Stimulated activated CD4-positive, alpha-beta T cell treated with anti-CD3 and anti-CD28 coated beads, Interleukin-12 subunit alpha, Interleukin-12 subunit beta, amount 100 ng/mL, for 4 hours (primary cell): Measurements from ENCODE around the gene FBL.
"Not testable (repeated sequence)": the region's sequence is repeated elsewhere in the genome, so short reads cannot be mapped to it uniquely, and the experiment has no call there.

Experiments used
- DNase-seq: peaks from one replicate; pipeline ENCODE4 v3.0.0-alpha.2; 2020

The FBL gene

DNA sequence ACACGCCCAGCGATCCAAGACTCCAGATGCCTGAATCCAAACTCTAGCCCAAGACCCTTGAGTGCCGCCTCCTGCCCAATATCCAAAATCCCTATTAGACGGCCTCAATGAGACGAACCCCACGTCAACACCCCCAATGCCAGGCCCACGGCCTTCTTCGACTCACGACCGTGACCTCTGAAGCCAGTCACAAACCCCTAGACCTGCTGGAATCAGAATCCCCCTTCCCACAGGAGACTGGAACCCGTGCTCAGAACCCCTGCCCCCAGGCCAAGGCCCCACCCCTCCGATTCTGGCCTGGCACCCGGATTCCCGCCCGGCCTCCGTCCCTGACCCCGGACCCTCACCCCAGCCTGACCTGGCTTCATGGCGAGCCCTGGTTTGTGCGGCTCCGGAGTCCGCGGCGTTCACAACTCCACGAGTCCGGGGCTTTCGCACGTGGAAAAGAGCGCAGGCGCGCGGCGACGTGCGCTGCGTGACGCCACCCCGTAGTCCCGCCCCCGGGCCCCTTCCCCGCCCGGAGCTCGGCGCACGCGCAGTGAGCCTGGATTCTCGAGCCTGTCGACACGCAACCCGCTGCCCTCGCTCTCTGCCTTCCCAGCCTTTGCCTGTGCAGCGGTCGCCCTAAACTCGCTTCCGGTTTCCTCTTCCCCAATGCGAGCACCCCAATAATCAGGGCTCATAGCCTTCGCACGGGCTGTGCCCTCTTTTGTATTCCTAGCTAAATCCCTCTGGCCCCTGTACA lies at the start of gene FBL:
TSS of gene FBL (minus strand) at position 447 of the 745 bp plus-strand sequence. CDS start at position 368, 79 bp downstream.
- peak; percentile 99 for DNase-seq

GRCh38 chr19:39895096-39895495 lies 48.9 kb upstream of the FBL start:
- not testable (repeated sequence) for DNase-seq

GRCh38 chr19:39894236-39894606 lies 48.0 kb upstream of the FBL start:
- not testable (repeated sequence) for DNase-seq

- DNase-seq: not testable (repeated sequence)
Observed at GRCh38 chr19:39893366-39894235, 47.4 kb upstream of the FBL start.

- not testable (repeated sequence) for DNase-seq
Observed at GRCh38 chr19:39892506-39892902, 46.3 kb upstream of the FBL start.

DNA sequence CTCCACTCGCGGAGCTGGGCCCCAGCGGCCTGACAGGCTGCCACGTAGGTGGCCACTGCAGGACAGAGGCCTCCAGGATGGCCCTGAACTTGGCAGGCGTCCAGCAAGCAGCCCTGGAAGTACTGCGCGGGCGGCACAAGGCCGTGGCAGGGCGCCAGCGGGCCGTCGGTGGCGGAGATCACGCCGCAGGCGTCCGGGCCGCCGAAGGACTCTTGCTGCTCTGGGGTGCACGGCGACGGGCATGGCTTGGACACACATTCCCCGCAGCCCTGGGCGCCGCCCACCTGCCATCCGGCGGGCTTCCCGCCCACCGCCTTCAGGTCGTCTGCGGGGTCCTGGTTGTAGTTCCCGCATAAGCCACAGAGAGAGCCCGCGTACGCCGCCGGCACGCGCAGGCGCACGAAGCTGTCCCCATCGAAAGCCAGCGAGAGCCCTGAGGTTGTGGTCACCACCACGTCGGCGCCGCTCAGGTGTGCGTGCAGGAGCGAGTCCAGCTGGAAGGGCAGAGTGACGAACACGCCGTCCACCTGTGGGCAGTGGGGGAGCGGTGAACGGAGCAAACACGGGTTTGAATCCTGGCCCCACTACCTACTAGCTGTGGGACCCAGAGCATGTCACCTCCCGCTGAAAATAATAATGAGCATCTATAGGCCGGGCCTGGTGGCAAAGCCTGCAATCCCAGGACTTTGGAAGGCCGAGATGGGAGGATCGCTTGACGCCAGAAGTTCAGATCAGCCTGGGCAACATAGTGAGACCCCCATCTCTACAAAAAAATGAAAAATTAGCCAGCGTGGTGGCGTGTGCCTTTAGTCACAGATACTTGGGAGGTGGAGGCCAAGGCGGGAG lies 45.7 kb upstream of the FBL start:
- not testable (repeated sequence) for DNase-seq

- DNase-seq: no peak
Observed at GRCh38 chr19:39890755-39891551, 44.8 kb upstream of the FBL start.

- not testable (repeated sequence) for DNase-seq
Observed at GRCh38 chr19:39889872-39890754, 43.9 kb upstream of the FBL start.

GRCh38 chr19:39887456-39887951 lies 41.3 kb upstream of the FBL start:
- not testable (repeated sequence) for DNase-seq

GRCh38 chr19:39885821-39886554 lies 39.8 kb upstream of the FBL start:
- not testable (repeated sequence) for DNase-seq

GRCh38 chr19:39884721-39885120 lies 38.5 kb upstream of the FBL start:
- not testable (repeated sequence) for DNase-seq

- not testable (repeated sequence) for DNase-seq
Observed at GRCh38 chr19:39882645-39883044, 36.5 kb upstream of the FBL start.

DNA sequence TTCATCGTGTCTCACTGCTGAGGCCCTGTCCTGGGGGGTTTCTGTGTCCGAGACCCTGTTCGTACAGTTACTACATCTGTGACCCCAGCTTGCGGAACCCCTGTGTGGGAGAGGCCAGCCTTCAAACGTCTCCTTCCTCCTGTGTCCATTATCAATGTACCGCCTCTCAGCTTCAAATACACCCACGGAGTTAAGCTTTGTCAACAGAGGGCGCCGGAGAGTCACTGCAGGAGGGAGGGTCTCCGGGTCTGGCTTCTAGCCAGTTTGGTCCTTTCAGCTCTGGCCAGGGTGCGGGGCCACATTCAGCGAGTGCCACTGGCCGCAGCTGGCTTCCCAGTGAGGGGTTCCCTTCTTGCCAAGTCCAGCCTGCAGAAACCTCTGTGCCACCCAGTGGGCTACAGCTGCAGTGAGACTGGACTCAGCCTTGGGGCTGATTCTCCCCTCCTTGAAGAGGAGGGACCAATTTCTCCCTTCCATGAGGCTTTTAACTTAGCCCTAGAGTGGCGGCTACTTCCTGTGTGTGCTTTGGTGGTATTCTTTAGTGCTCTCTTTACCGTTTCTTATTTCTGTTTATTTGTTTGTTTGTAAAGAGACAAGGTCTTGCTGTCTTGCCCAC lies 35.4 kb upstream of the FBL start:
- not testable (repeated sequence) for DNase-seq

DNA sequence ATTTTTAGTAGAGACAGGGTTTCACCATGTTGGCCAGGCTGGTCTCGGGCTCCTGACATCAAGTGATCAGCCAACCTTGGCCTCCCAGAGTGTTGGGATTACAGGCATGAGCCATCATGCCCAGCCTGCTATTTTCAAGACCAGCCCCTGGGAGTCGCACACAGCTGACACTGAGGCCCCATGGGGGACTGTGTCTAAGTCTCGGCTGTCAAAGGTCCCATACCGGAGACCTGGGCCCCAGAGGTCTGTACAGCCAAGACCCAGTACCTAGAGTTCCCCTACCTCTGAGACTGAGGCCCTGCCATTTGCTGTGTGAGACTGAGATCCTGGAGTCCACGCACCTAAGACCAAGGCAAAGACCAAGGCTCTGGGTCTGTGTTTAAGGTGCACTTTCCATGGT lies 34.1 kb upstream of the FBL start:
- DNase-seq: not testable (repeated sequence)

- DNase-seq: not testable (repeated sequence)
Observed at GRCh38 chr19:39879796-39880195, 33.6 kb upstream of the FBL start.

- not testable (repeated sequence) for DNase-seq
Observed at GRCh38 chr19:39878866-39879265, 32.7 kb upstream of the FBL start.

- no peak for DNase-seq
Observed at GRCh38 chr19:39878398-39878797, 32.2 kb upstream of the FBL start.

GRCh38 chr19:39877982-39878381 lies 31.8 kb upstream of the FBL start:
- not testable (repeated sequence) for DNase-seq

DNA sequence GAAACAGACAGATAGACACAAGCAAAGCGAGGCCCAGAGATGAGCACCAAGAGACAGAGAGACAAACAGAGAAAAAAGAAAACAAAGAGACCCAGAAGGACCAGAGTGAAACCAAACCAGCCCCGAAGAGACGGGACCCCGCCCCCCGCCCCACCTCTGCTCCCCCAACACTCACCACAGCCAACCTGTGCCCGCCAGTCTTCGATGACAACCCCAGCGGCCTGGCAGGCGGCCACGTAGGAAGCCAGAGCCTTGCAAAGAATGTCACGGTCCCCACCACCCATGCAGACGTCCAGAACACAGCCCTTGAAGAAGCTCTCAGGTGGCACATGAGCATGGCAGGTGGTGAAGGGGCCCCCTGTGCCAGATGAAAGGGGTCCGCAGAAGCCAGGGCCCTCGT lies 31.3 kb upstream of the FBL start:
- DNase-seq: not testable (repeated sequence)

DNA sequence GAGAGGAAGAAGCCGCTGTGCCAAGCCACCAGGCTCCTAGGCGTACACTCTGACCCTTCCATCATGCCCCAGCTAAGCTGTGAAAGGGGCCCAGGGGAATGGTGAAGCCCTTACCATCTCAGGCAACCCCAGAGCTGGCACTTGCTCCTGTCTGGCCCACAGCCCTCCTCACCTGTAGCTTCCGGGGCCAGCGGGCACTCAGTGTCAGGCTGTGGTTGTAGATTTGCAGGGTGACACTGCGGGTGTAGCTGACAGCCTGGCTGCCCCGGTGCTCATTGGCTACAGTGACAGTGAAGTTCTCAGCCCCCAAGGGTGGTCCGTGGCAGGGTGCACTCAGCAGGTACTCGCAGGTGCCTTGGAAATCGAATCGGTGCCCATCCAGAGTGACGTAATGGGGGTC lies 30.3 kb upstream of the FBL start:
- DNase-seq: not testable (repeated sequence)
